GM21825 (cell line): Measurements from ENCODE around the gene NDUFV1.
A peak's percentile ranks its signal among the peaks of the same experiment; 100 is the strongest.
"Not testable (repeated sequence)": the region's sequence is repeated elsewhere in the genome, so short reads cannot be mapped to it uniquely, and the experiment has no call there.

Experiments used
- ATAC-seq: cut with Tn5 transposase; IDR thresholded peaks from one replicate; pipeline ENCODE4 v1.9.1; 2021; ENCODE audit warnings: mild to moderate bottlenecking, moderate library complexity; ENCODE audit not compliant: unreplicated experiment

Gene NDUFV1

GRCh38 chr11:67610302-67610868 is 3.6 kb downstream of the NDUFV1 start:
- ATAC-seq: no peak

DNA sequence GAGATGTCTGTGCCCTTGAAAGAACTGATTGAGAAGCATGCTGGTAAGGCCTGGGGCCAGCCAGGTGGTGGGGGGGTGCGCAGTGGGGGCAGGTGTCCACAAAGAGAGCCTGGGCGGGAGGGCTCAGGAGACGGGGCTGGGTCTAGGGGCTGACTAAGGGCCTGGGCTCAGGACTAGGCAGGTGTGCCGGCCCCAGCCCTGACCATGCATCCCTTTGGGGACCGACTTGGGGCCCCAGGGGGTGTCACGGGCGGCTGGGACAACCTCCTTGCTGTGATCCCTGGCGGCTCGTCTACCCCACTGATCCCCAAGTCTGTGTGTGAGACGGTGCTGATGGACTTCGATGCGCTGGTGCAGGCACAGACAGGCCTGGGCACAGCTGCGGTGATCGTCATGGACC is 4.4 kb downstream of the NDUFV1 start:
- no peak for ATAC-seq

- ATAC-seq: no peak
Observed at GRCh38 chr11:67611704-67612587, 5.2 kb downstream of the NDUFV1 start.

GRCh38 chr11:67612751-67613150 is 6.0 kb downstream of the NDUFV1 start:
- no peak for ATAC-seq

GRCh38 chr11:67613313-67613959 is 6.7 kb downstream of the NDUFV1 start:
- no peak for ATAC-seq

DNA sequence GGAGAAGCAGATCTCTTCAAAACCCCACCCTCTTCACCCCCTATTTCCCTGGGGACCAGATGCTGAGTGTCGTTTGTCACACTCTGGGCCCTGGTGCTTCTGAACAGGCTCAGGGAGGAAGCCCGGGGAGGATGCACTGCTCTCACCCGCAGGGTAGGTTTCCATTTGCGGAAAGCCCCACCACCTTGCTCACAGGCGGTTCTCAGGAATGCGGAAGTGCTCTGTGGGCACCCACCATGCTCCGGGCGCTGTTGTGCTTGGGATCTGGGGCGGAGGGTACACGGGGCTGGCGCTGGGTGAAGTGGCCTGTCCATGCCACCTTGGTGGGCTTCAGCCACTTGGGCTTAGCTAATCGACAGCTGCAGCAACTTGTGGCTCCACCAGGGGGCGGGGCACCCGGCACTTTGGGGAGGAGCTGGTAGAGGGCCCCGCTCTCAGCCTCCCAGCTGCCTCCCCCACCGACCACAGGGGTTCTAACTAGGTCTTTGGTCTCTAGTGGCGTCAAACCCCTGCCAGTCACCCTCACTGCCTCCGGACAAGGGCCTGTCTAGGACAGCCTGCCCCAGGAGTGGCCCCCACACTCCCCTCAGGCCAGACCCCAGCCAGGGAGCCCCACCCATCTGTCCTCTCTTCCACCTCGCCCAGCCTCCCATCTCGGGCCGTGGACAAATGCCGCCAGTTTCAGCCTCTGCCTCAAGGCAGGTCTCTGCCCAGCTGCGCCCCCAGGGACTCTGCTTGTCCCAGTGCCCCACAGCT is 7.4 kb downstream of the NDUFV1 start:
- peak; percentile 74 for ATAC-seq

GRCh38 chr11:67614730-67615714 is 8.3 kb downstream of the NDUFV1 start:
- ATAC-seq: no peak

DNA sequence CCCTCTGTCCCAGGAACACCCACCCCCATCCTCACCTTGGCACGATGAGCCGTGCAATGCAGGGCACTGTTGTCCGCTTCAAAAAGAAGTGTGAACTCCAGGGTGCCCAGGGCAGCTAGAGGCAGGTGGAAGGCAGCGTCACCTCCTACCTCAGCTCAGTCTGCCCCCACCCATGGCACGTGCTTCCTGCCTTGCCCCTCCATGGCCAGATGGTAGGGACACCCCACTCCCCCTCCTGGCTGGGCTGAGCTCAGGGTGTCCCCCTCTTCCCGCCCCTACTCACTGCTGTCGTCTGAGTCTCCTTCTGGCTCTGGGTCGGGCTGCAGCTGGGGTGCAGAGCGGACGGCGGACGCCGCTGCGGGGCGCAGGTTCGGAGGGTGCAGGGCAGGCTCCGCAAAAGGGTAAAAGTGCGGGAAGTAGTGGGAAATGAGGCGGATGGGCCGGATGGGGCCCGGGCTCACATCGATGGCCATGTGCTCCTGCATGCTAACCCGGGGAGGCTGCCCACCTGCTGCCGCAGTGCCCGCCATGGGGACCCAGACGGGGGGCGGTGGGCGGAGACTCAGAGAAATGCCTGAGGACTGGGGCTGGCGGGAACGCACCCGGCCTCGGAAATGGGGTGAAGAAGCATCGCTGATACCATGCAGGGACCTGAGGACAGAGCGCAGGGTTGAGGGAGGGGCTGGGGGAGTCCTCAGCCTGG is 9.1 kb downstream of the NDUFV1 start:
- ATAC-seq: no peak

DNA sequence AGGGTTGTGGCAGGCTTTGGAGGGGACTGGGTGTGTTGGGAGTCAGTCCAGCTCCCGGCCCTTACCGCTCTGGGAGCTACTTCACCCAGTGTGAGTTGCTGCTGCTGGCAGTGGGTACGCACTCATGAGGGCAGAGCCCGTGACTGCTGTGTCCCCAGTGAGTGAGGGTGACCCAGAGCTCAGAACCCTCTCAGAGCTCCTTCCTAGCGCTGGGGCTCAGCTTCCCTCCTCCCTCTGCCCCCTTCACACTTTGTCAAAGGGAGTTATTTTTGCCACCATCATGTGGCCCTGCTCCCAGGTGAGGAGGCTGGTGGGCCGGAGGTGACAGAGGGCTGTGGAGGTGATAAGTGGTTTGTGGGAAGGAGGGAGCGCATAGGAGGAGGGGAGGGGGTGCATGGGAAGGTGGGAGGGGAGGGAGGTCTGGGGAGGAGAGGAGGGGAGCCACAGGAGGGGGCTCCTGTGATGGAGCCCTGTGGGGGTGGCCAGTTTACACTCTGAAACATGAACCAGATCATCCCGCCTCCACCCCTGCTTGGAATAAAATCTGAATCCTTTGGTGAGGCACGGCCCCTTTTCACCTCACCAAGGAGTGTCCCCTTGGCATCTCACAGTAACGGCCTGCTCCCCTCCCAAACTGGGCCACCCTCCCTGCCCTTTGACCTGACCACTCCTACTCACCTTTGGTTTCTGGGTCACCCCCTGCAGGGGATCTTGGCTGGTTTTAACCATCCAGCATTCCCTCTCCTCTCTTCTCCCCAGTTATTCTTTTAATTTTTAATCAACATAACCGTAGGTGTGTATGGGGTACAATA is 9.9 kb downstream of the NDUFV1 start:
- no peak for ATAC-seq

DNA sequence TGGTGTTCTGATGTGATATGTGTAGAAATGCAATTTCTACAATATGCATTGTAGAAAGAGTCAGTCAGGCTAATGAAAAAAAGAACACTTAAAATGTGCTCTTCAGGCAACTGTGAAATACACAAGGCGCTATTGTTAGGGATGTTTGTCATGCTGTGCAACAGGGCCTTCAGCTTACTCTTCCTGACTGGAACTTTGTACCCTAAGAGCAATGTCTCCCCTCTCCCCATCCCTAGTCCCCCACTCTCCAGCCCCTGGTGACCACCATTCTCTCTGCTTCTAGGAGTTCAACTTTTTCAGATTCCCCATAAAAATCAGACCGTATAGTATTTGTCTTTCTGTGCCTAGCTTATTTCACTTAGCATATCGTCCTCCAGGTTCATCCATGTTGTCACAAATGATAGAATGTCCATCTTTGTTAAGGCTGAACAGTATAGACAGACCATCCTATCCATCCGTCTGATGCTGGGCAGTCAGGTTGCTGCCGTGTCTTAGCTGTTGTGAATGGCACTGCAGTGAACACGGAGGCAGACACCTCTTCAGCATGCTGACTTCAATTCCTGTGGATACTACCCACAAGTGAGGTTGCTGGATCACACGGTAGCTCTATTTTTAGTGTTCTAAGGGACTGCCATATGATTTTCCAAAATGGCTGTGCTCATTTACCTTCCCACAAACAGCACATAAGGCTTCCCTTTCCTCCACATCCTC is 10.7 kb downstream of the NDUFV1 start:
- no peak for ATAC-seq

- ATAC-seq: not testable (repeated sequence)
Observed at GRCh38 chr11:67618901-67619659, 12.3 kb downstream of the NDUFV1 start.

- ATAC-seq: not testable (repeated sequence)
Observed at GRCh38 chr11:67619683-67620618, 13.2 kb downstream of the NDUFV1 start.

DNA sequence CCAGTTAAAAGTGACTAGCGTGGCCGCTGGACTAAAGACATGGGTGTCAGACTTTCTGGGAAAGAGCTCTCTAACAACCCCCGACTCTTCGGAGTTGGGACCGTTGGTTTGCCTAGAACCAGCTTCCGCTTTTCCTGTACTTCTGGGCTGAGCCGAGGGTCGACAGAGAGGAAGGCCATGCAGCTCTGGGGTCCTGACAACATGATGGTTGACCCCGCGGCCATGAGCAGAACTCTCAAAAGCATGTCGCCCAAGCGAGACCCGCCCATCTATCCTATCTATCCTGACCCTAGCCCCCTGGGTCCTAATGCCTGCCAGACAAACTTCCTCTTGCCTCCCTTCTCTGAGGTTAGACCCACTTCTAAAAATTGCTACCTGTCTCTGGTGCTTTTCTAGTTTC is 13.9 kb downstream of the NDUFV1 start:
- ATAC-seq: not testable (repeated sequence)

DNA sequence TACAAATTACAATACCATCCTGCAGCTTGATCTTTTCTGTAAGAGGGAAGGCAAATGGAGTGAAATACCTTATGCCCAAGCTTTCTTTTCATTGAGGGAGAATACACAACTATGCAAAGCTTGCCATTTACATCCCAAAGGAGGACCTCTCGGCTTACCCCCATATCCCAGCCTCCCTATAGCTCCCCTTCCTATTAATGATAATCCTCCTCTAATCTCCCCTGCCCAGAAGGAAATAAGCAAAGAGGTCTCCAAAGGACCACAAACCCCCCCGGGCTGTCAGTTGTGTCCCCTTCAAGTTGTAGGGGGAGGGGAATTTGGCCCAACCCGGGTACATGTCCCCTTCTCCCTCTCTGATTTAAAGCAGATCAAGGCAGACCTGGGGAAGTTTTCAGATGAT is 15.2 kb downstream of the NDUFV1 start:
- not testable (repeated sequence) for ATAC-seq

DNA sequence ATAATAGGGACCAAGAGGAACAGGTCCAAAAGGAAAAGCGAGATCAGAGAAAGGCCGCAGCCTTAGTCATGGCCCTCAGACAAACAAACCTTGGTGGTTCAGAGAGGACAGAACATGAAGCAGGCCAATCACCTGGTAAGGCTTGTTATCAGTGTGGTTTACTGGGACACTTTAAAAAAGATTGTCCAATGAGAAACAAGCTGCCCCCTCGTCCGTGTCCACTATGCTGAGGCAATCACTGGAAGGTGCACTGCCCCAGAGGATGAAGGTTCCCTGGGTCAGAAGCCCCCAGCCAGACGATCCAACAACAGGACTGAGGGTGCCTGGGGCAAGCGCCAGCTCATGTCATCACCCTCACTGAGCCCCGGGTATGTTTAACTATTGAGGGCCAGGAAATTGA is 16.2 kb downstream of the NDUFV1 start:
- not testable (repeated sequence) for ATAC-seq

DNA sequence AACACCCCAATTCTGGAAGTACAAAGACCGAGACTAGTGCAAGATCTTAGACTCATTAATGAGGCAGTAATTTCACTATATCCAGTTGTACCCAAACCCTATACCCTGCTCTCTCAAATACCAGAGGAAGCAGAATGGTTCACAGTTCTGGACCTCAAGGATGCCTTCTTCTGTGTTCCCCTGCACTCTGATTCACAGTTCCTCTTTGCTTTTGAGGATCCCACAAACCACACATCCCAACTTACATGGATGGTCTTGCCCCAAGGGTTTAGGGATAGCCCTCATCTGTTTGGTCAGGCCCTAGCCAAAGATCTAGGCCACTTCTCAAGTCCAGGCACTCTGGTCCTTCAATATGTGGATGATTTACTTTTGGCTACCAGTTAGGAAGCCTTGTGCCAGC is 17.1 kb downstream of the NDUFV1 start:
- not testable (repeated sequence) for ATAC-seq
